ENCODE measurements around the gene LIN7A. TPM values are rescaled to one million over a fixed set of nuclear protein-coding genes. Genes with fewer than 3 reads are reported as not detected.

Gene LIN7A
- total RNA-seq, 3 donors from 2014 or later, result 0.36 to 4.1 (median 3.1) TPM

DNA sequence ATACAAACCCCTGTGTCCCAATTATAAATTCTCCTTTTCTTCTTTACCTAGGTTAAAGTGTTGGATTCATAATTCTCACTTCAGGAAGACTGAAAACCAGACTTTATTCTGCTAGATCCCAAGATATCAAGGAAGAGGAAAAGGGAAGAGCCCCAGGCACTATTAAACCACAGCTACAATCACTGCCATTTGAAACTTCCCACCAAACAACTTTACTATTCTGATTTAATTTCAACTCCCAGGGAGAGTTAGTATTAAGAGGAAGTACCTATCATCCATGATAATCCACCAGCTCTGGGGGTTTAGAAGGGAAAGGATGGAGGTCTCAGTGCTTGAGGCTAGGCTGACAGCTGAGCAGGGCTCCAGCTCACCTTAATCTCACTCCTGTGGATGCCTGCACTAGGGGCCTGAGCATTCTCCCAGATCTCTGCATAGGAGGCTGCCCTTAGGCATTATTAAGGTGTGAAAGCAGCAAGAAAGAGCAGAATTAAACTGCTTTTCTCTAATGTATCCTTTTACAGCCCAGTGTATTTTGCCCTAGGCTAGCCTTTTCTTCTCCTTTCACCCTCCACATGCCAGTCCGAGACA lies 168.1 kb downstream of the LIN7A start:
- Histone ChIP-seq H3K9me3 (no peaks in the 10 kb centered on the region), H3K4me1 (ENCODE audit: low read depth) (no peaks in the 10 kb centered on the region), H3K4me3 (no peak overlapping the region), H3K36me3 (ENCODE audit: low read depth) (no peaks in the 10 kb centered on the region)
- no peak for TF ChIP-seq CTCF (IDR thresholded peaks at IDR 0.05)
- DNase-seq (no peak), ATAC-seq (no peak)
- intact Hi-C loops (cut with DNase I, micrococcal nuclease), result loop anchor here in 1 of 2 donors (10.0 kb wide), 1 partner anchor 355 kb away; no protein-coding TSS in a partner anchor

- intact Hi-C loops (cut with DNase I, micrococcal nuclease), result loop anchor here in 1 of 2 donors (10.0 kb wide), 1 partner anchor 352 kb away; no protein-coding TSS in a partner anchor
- no peak for TF ChIP-seq CTCF (IDR thresholded peaks at IDR 0.05)
- Histone ChIP-seq H3K4me1 (ENCODE audit: low read depth) (no peaks in the 10 kb centered on the region), H3K4me3 (no peak overlapping the region), H3K36me3 (ENCODE audit: low read depth) (no peaks in the 10 kb centered on the region), H3K9me3 (no peaks in the 10 kb centered on the region)
- DNase-seq, result no peak
- ATAC-seq, result no peak
Measured at GRCh38 chr12:80766897-80767296, 170.8 kb downstream of the LIN7A start.

DNA sequence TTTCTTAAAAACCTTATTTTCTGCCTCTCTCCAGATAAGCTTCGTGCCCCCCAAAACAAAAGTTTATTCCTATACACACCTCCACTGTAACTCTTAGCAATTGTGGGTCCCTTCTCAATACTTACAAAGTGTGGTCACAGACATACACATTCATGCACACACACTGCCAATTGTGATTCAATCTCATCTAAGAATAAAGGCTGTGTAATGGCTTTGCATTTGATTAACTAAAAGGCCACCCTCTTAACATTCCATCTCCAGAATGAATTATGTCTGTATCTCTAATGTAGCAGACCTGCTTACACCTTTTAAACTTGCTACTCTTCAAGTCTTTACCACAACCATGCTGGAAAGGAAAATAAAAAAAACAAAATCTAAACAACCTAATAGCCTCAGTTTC lies 171.5 kb downstream of the LIN7A start:
- Histone ChIP-seq H3K36me3 (ENCODE audit: low read depth) (no peaks in the 10 kb centered on the region), H3K4me1 (ENCODE audit: low read depth) (no peaks in the 10 kb centered on the region), H3K9me3 (no peaks in the 10 kb centered on the region), H3K4me3 (no peak overlapping the region)
- DNase-seq (no peak), ATAC-seq (no peak)
- no peak for TF ChIP-seq CTCF (IDR thresholded peaks at IDR 0.05)
- intact Hi-C loops (cut with DNase I, micrococcal nuclease), result loop anchor here in 1 of 2 donors (10.0 kb wide), 1 partner anchor 351 kb away; no protein-coding TSS in a partner anchor

- H3K4me3 ChIP-seq, result no peak overlapping the region
- H3K9me3 ChIP-seq, result no peaks in the 10 kb centered on the region
- TF ChIP-seq CTCF (IDR thresholded peaks at IDR 0.05), result no peak
- no peaks in the 10 kb centered on the region for H3K36me3 ChIP-seq (ENCODE audit: low read depth)
- ATAC-seq (no peak), DNase-seq (no peak)
- intact Hi-C loops (cut with DNase I, micrococcal nuclease), result loop anchor here in 1 of 2 donors (10.0 kb wide), 1 partner anchor 349 kb away; no protein-coding TSS in a partner anchor
- no peaks in the 10 kb centered on the region for H3K4me1 ChIP-seq (ENCODE audit: low read depth)
Measured at GRCh38 chr12:80763874-80764273, 173.9 kb downstream of the LIN7A start.

DNA sequence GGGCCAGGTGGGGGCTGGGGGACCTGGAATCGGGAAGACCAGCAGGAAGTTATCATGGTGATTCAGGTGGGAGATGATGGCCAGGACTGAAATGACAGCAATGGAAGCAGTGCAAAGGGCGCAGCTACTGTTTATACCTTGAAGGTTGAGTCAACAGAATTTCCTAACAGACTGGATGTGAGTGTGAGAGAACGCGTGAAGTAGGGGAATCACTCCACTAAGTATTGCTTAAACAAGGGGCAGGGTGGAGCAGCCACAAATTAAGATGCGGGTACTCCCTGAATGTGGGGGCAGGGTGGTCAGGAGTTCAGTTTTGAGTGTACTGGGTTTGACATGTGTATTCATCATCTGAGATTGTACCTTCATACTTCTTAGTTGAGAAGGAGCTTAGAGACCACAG lies 175.9 kb downstream of the LIN7A start:
- Histone ChIP-seq H3K4me3 (no peak overlapping the region), H3K36me3 (ENCODE audit: low read depth) (no peaks in the 10 kb centered on the region), H3K4me1 (ENCODE audit: low read depth) (no peaks in the 10 kb centered on the region), H3K9me3 (no peaks in the 10 kb centered on the region)
- no peak for ATAC-seq
- TF ChIP-seq CTCF (IDR thresholded peaks at IDR 0.05), result no peak
- intact Hi-C loops (cut with DNase I, micrococcal nuclease), result loop anchor here in 1 of 2 donors (10.0 kb wide), 1 partner anchor 347 kb away; no protein-coding TSS in a partner anchor
- no peak for DNase-seq
